H1 (cell line): ENCODE measurements around the gene SLC35F3. TPM values are rescaled to one million over a fixed set of nuclear protein-coding genes. Genes with fewer than 3 reads are reported as not detected.
A peak's percentile ranks its signal among the peaks of the same experiment; 100 is the strongest.

ENCODE experiments used
- CTCF ChIA-PET: fragments of 300-600 bp; sonication (Branson Sonifier 250); formaldehyde crosslinking; loops from one replicate; lab custom pipeline; 2021; ENCODE audit not compliant: partially characterized antibody; lab: Charles Lee
- POLR2A ChIA-PET: fragments of 300-600 bp; sonication (Branson Sonifier 250); formaldehyde crosslinking; loops from one replicate; lab custom pipeline; 2021; ENCODE audit warnings: inconsistent platforms; ENCODE audit not compliant: partially characterized antibody; lab: Charles Lee
- DNase-seq, 2 experiments: peaks; one replicate each; pipeline versions ENCODE4 v3.0.0 to v3.0.0-alpha.2; 2010 to 2022; ENCODE audit warnings: low spot score in 2 of 2, low read depth in 1 of 2, mixed read lengths in 1 of 2
- FAIRE-seq: peaks from 2 replicates; lab custom pipeline; 2011; peaks lifted over from hg19 to GRCh38; lab: Jason Lieb, UNC
- H2AFZ ChIP-seq: 2 replicates; pipeline ENCODE4 v1.8.1; 2012; ENCODE audit warnings: low read length, inconsistent platforms
- H2AK5ac ChIP-seq: 2 replicates; pipeline ENCODE4 v1.6.1; 2013; ENCODE audit warnings: low read depth, low read length
- H2BK120ac ChIP-seq: replicated peaks from 2 replicates; pipeline ENCODE3; 2013; ENCODE audit warnings: low read depth, low read length, inconsistent platforms
- H2BK12ac ChIP-seq: 2 replicates; pipeline ENCODE4 v1.6.1; 2013; ENCODE audit warnings: low read depth, low read length
- H2BK15ac ChIP-seq: 2 replicates; pipeline ENCODE4 v1.6.1; 2013; ENCODE audit warnings: low read length
- H2BK20ac ChIP-seq: 2 replicates; pipeline ENCODE4 v1.6.1; 2013; ENCODE audit warnings: low read length
- H2BK5ac ChIP-seq: 2 replicates; pipeline ENCODE4 v1.6.1; 2013; ENCODE audit warnings: low read depth, low read length
- H3K14ac ChIP-seq: 2 replicates; pipeline ENCODE4 v1.6.1; 2013; ENCODE audit warnings: inconsistent platforms; ENCODE audit not compliant: insufficient read length
- H3K18ac ChIP-seq: 2 replicates; pipeline ENCODE4 v1.6.1; 2013; ENCODE audit warnings: low read length; ENCODE audit errors: extremely low read depth
- H3K23ac ChIP-seq: 2 replicates; pipeline ENCODE4 v1.6.1; 2013; ENCODE audit warnings: inconsistent platforms; ENCODE audit not compliant: insufficient read length
- H3K23me2 ChIP-seq: 2 replicates; pipeline ENCODE4 v1.6.1; 2013; ENCODE audit warnings: low read depth, low read length
- H3K27ac ChIP-seq: 2 replicates; pipeline ENCODE4 v1.6.1; 2011; ENCODE audit warnings: low read depth, low read length, inconsistent platforms
- H3K27me3 ChIP-seq, 4 experiments: replicated peaks in 1 of 4; 1 replicate in 1 of 4; 2 replicates in 3 of 4; pipeline versions ENCODE4 v1.6.1 to v1.8.1; 2011 to 2013; ENCODE audit warnings: low read length in 3 of 4, mild to moderate bottlenecking in 3 of 4, inconsistent platforms in 2 of 4, mixed read lengths in 2 of 4, moderate library complexity in 1 of 4; ENCODE audit not compliant: control insufficient read depth in 3 of 4, insufficient read depth in 3 of 4; ENCODE audit errors: extremely low read depth in 1 of 4
- H3K36me3 ChIP-seq, 4 experiments: 2 replicates each; pipeline versions ENCODE4 v1.6.1 to v1.8.1; 2011 to 2013; ENCODE audit warnings: mild to moderate bottlenecking in 4 of 4, low read length in 3 of 4, moderate library complexity in 2 of 4, control low read depth in 1 of 4, inconsistent platforms in 1 of 4; ENCODE audit not compliant: insufficient read depth in 4 of 4, control insufficient read depth in 2 of 4
- H3K4ac ChIP-seq: replicated peaks from 2 replicates; pipeline ENCODE3; 2013; ENCODE audit warnings: low read length, low read depth, mixed read lengths, inconsistent platforms; ENCODE audit not compliant: insufficient read length
- H3K4me1 ChIP-seq, 4 experiments: replicated peaks in 1 of 4; 1 replicate in 1 of 4; 2 replicates in 3 of 4; pipeline versions ENCODE4 v1.6.1 to v1.8.1; 2011 to 2013; ENCODE audit warnings: low read length in 3 of 4, inconsistent platforms in 2 of 4, mixed read lengths in 1 of 4; ENCODE audit not compliant: insufficient read depth in 4 of 4, control insufficient read depth in 3 of 4
- H3K4me2 ChIP-seq, 2 experiments: 2 replicates each; pipeline versions ENCODE4 v1.6.1 to v1.8.1; 2011 to 2013; ENCODE audit warnings: low read depth in 2 of 2, low read length in 2 of 2, control low read depth in 1 of 2, inconsistent platforms in 1 of 2, mild to moderate bottlenecking in 1 of 2; ENCODE audit not compliant: insufficient read depth in 1 of 2
- H3K4me3 ChIP-seq, 4 experiments: fragments of 200-600, 300-600 bp in 1 of 4; sonication (generic), shearing (Covaris generic), sonication (Bioruptor Twin) in 1 of 4; 2 replicates each; pipeline versions ENCODE4 v1.5.1 to v1.8.1; 2011 to 2016; ENCODE audit warnings: low read length in 4 of 4, low read depth in 3 of 4, control low read depth in 2 of 4, inconsistent platforms in 2 of 4, mild to moderate bottlenecking in 2 of 4, mixed read lengths in 1 of 4, moderate library complexity in 1 of 4; ENCODE audit not compliant: insufficient read depth in 2 of 4; ENCODE audit errors: extremely low read depth in 1 of 4
- H3K56ac ChIP-seq: replicated peaks from 2 replicates; pipeline ENCODE3; 2013; ENCODE audit warnings: low read depth, mild to moderate bottlenecking, mixed read lengths, low read length, inconsistent platforms; ENCODE audit not compliant: insufficient read length
- H3K79me1 ChIP-seq: 2 replicates; pipeline ENCODE4 v1.6.1; 2013; ENCODE audit warnings: low read depth, low read length, control low read depth
- H3K79me2 ChIP-seq, 2 experiments: 2 replicates each; pipeline versions ENCODE4 v1.6.1 to v1.8.1; 2012 to 2013; ENCODE audit warnings: low read length in 2 of 2, mild to moderate bottlenecking in 2 of 2, inconsistent platforms in 1 of 2; ENCODE audit not compliant: insufficient read depth in 2 of 2, control insufficient read depth in 1 of 2
- H3K9ac ChIP-seq, 4 experiments: replicated peaks in 1 of 4; 1 replicate in 1 of 4; 2 replicates in 3 of 4; pipeline versions ENCODE4 v1.6.1 to v1.8.1; 2011 to 2013; ENCODE audit warnings: low read depth in 3 of 4, low read length in 3 of 4, control low read depth in 2 of 4, mild to moderate bottlenecking in 2 of 4, moderate library complexity in 2 of 4, inconsistent platforms in 1 of 4; ENCODE audit errors: extremely low read depth in 1 of 4
- H3K9me3 ChIP-seq, 2 experiments: 2 replicates each; pipeline versions ENCODE4 v1.6.1 to v1.8.1; 2012 to 2013; ENCODE audit warnings: mild to moderate bottlenecking in 2 of 2, moderate library complexity in 2 of 2, control low read depth in 1 of 2, inconsistent platforms in 1 of 2, low read depth in 1 of 2, low read length in 1 of 2, mixed read lengths in 1 of 2; ENCODE audit not compliant: insufficient read depth in 2 of 2
- H4K20me1 ChIP-seq, 2 experiments: replicated peaks in 1 of 2; 2 replicates each; pipeline versions ENCODE3 to v1.8.1; 2011 to 2013; ENCODE audit warnings: inconsistent platforms in 2 of 2, low read length in 2 of 2, mild to moderate bottlenecking in 1 of 2; ENCODE audit not compliant: insufficient read depth in 2 of 2, control insufficient read depth in 1 of 2
- H4K5ac ChIP-seq: 2 replicates; pipeline ENCODE4 v1.6.1; 2013; ENCODE audit warnings: low read length, low read depth, mixed read lengths, inconsistent platforms; ENCODE audit not compliant: insufficient read length
- H4K8ac ChIP-seq: 2 replicates; pipeline ENCODE4 v1.8.0; 2013; ENCODE audit warnings: mild to moderate bottlenecking, moderate library complexity, low read length, inconsistent platforms; ENCODE audit not compliant: insufficient read depth; ENCODE audit errors: extremely low read depth
- H4K91ac ChIP-seq: replicated peaks from 2 replicates; pipeline ENCODE3; 2013; ENCODE audit warnings: low read length, mixed read lengths, inconsistent platforms; ENCODE audit not compliant: insufficient read length
- CBX8 ChIP-seq: fragments of 300-800, 300-1000 bp; sonication (generic); IDR thresholded peaks from 2 replicates; pipeline ENCODE4 v1.7.1; 2016; ENCODE audit warnings: low read depth, low read length, borderline replicate concordance
- CREB1 ChIP-seq: IDR thresholded peaks from 2 replicates; pipeline ENCODE4 v1.6.1; 2012; ENCODE audit warnings: inconsistent platforms
- EGR1 ChIP-seq: IDR thresholded peaks from 2 replicates; pipeline ENCODE4 v1.6.1; 2011; ENCODE audit warnings: low read depth, low read length, borderline replicate concordance
- GTF2F1 ChIP-seq: IDR thresholded peaks from 2 replicates; pipeline ENCODE4 v1.6.1; 2012; ENCODE audit warnings: low read depth, low read length, improper control_type of control experiment, borderline replicate concordance
- HDAC6 ChIP-seq: IDR thresholded peaks from one replicate; pipeline ENCODE4 v1.7.1; 2012; ENCODE audit warnings: low read depth, mild to moderate bottlenecking, inconsistent platforms, low read length, moderate library complexity
- JUND ChIP-seq: IDR thresholded peaks from 2 replicates; pipeline ENCODE4 v1.6.1; 2011; ENCODE audit warnings: mild to moderate bottlenecking, improper control_type of control experiment, low read length
- RAD21 ChIP-seq, 2 experiments: IDR thresholded peaks in 1 of 2; conservative IDR thresholded peaks in 1 of 2; 2 replicates each; pipeline ENCODE4 v1.6.1; 2011; ENCODE audit warnings: low read depth in 2 of 2, low read length in 2 of 2, improper control_type of control experiment in 1 of 2, inconsistent platforms in 1 of 2, mild to moderate bottlenecking in 1 of 2, moderate library complexity in 1 of 2
- SIX5 ChIP-seq: IDR thresholded peaks from 2 replicates; pipeline ENCODE4 v1.6.1; 2011; ENCODE audit warnings: mild to moderate bottlenecking, low read depth, low read length
- ZNF274 ChIP-seq: IDR thresholded peaks from 2 replicates; pipeline ENCODE4 v1.7.0; 2012; ENCODE audit warnings: low read length, borderline replicate concordance; ENCODE audit errors: extremely low read depth
- WGBS, 2 experiments: shearing (Covaris generic) in 1 of 2; methylation state at CpG; one replicate each; pipeline versions ENCODE4 v1.1.6 to v1.1.7; 2013 to 2015; ENCODE audit warnings: low lambda C conversion rate in 2 of 2, mixed read lengths in 2 of 2, inconsistent platforms in 1 of 2, low coverage in 1 of 2, missing lambda C conversion rate in 1 of 2; ENCODE audit not compliant: insufficient replicate concordance in 2 of 2, insufficient coverage in 1 of 2, insufficient read length in 1 of 2; ENCODE audit errors: extremely low coverage in 1 of 2, missing lambda C conversion rate in 1 of 2; 5-methylcytosine and 5-hydroxymethylcytosine counted together
- polyA plus RNA-seq, 7 experiments: library from polyadenylated mRNA; depleted of rRNA in 3 of 7; stranded (reverse) in 5 of 7; unstranded in 2 of 7; fragments of >200 nt in 5 of 7; fragments of 200-250 nt in 2 of 7; gene quantifications; 1 replicate in 5 of 7; 2 replicates in 1 of 7; 4 replicates in 1 of 7; pipeline versions ENCODE4 v1.2.1 to v1.2.3, GENCODE V29; 2011 to 2013; ENCODE audit warnings: missing spikeins in 2 of 7, mixed read lengths in 2 of 7
- total RNA-seq: library from RNA; stranded (reverse); fragmentation: NEBNext Ultra II Directional; extraction: Animal tissue kit (Norgen Biotek cat#: 25700); gene quantifications from 2 replicates; pipeline ENCODE4 v1.2.1, GENCODE V29; 2021

The SLC35F3 gene
- total and polyA plus RNA-seq, 2 of the 8 experiments (the other 6 are each of a cell fraction or from before 2014, with no cell fraction given): 0.78 to 1.2 TPM

- Histone ChIP-seq H3K4me3 (no peak overlapping the region), H3K18ac (no peak overlapping the region), H3K56ac (no peak overlapping the region), H4K20me1 (no peaks in the 10 kb centered on the region), H3K79me1 (no peaks in the 10 kb centered on the region), H2AFZ (peak overlapping the region; percentile 84; the same call in 1 of the 2 replicates), H4K8ac (no peak overlapping the region), H3K23ac (no peak overlapping the region), H2BK15ac (peak overlapping the region; percentile 67; the same call in 1 of the 2 replicates), H3K4ac (no peak overlapping the region), H2BK5ac (no peak overlapping the region), H2BK120ac (no peak overlapping the region), H2BK20ac (0 out of 2 replicates have a peak overlapping the region, but pooled peaks have one; percentile 16), H3K27ac (no peak overlapping the region), H2AK5ac (no peak overlapping the region), H3K9me3 (no peaks in the 10 kb centered on the region), H3K4me1 (peaks cover 0 to 5% (median 2%) of the 10 kb centered on the region in 4 experiments; a peak in 4 of 7 replicates), H3K4me2 (peak overlapping the region in 1 of 2 experiments; percentile 21; a peak in 1 of 4 replicates), H3K23me2 (no peaks in the 10 kb centered on the region; the same call in 1 of the 2 replicates), H3K79me2 (no peaks in the 10 kb centered on the region), H3K27me3 (no peaks in the 10 kb centered on the region), H3K36me3 (no peaks in the 10 kb centered on the region), H3K14ac (no peak overlapping the region), H3K9ac (no peak overlapping the region), H4K5ac (no peak overlapping the region), H4K91ac (no peak overlapping the region), H2BK12ac (peak overlapping the region; percentile 64; the same call in 1 of the 2 replicates)
- ChIA-PET POLR2A (interaction anchor here (1.5 to 1.7 kb wide), 2 partner anchors 12 to 96 kb away, joined by 3 to 5 read pairs; no protein-coding TSS in a partner anchor), CTCF (interaction anchor here (0.6 to 11.3 kb wide), 71 partner anchors 8 to 1005 kb away, joined by 3 to 170 read pairs (median 4); no protein-coding TSS in a partner anchor)
- FAIRE-seq (no peak), DNase-seq (peak; percentile 47 to 84)
- WGBS, 2 experiments: 58% methylated on average over 26 of the region's 26 CpGs; no CpG with 5 or more reads in 1 of the 2 experiments
- TF ChIP-seq ZNF274: no peak
- TF ChIP-seq HDAC6: no peak
- TF ChIP-seq SIX5: no peak
- 0 out of 2 replicates have a peak, but pooled peaks have one; percentile 47 for TF ChIP-seq GTF2F1
- TF ChIP-seq RAD21 (IDR thresholded peaks at IDR 0.05 in 1 of 2, conservative IDR thresholded peaks at IDR 0.05 in 1 of 2; ENCODE audit: low read depth in 2 of 2, low read length in 2 of 2): peak; percentile 79 to 85
- peak; percentile 41 for TF ChIP-seq JUND
- TF ChIP-seq CBX8: no peak
- peak; percentile 89 for TF ChIP-seq CREB1
- no peak for TF ChIP-seq EGR1
These were observed 405.4 kb downstream of the SLC35F3 start for GRCh38 chr1:234309598-234310459.
